GM19372 (cell line): ENCODE data around the gene RGS3.

Experiments
- ATAC-seq: cut with Tn5 transposase; IDR thresholded peaks from one replicate; pipeline ENCODE4 v1.9.1; 2021; ENCODE audit warnings: mild to moderate bottlenecking, low read depth, moderate library complexity; ENCODE audit not compliant: unreplicated experiment

RGS3 gene

GRCh38 chr9:113612216-113612747 lies 148.8 kb downstream of the RGS3 start:
- no peak for ATAC-seq

- ATAC-seq = no peak
These were observed 149.3 kb downstream of the RGS3 start for GRCh38 chr9:113612828-113613227.

GRCh38 chr9:113613815-113614413 lies 150.4 kb downstream of the RGS3 start:
- ATAC-seq = no peak

GRCh38 chr9:113614843-113615648 lies 151.5 kb downstream of the RGS3 start:
- peak; percentile 79 for ATAC-seq

- no peak for ATAC-seq
These were observed 152.6 kb downstream of the RGS3 start for GRCh38 chr9:113616116-113616515.

- ATAC-seq = no peak
These were observed 153.3 kb downstream of the RGS3 start for GRCh38 chr9:113616621-113617496.

GRCh38 chr9:113617550-113617949 lies 154.0 kb downstream of the RGS3 start:
- no peak for ATAC-seq

GRCh38 chr9:113618836-113619490 lies 155.4 kb downstream of the RGS3 start:
- ATAC-seq = no peak

GRCh38 chr9:113619491-113620376 lies 156.2 kb downstream of the RGS3 start:
- no peak for ATAC-seq

- ATAC-seq = no peak
These were observed 157.0 kb downstream of the RGS3 start for GRCh38 chr9:113620377-113621161.

- ATAC-seq = no peak
These were observed 157.8 kb downstream of the RGS3 start for GRCh38 chr9:113621309-113621791.

- no peak for ATAC-seq
These were observed 158.5 kb downstream of the RGS3 start for GRCh38 chr9:113621980-113622379.

GRCh38 chr9:113622600-113623400 lies 159.3 kb downstream of the RGS3 start:
- ATAC-seq = peak; percentile 84

GRCh38 chr9:113623851-113624485 lies 160.4 kb downstream of the RGS3 start:
- no peak for ATAC-seq

- ATAC-seq = no peak
These were observed 161.2 kb downstream of the RGS3 start for GRCh38 chr9:113624721-113625120.

GRCh38 chr9:113625486-113625885 lies 162.0 kb downstream of the RGS3 start:
- ATAC-seq = no peak
